Measurements from ENCODE around the gene MAPRE2. TPM values are rescaled to one million over a fixed set of nuclear protein-coding genes. Genes with fewer than 3 reads are reported as not detected.

Gene MAPRE2
- total RNA-seq, 1 donor from 2014 or later: 68.9 TPM

DNA sequence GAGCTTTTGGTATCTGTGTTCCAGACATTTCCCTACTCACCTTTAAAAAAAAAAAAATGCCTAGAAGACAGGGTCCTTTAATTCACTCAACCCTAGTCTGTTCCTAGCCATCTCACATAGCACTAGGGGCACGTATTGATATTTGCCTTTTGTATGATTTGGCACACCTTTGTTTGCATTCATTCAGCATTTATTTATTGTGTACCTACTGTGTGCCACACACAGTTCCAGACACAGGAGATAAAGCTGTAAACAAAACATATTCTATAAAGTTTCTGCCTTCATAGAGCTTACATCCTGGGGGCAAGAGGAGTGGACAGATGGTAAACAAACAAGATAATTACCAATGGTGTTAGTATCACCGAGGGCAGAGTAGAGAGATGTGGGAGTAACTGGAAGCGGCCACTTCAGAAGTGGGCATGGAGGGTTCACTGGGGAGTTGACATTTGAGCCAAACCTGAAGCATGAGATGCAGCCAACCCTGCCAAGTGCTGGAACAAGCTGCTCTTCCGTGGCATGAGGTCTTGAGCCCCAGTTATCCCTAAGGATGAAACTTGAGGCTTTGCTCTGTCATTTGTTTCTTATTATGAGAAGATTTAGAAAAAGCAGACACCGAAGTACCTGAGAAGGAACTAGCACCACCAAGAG lies 18.2 kb downstream of the MAPRE2 start:
- FAIRE-seq (no peak), DNase-seq (ENCODE audit: low spot score in 2 of 2) (no peak)

DNA sequence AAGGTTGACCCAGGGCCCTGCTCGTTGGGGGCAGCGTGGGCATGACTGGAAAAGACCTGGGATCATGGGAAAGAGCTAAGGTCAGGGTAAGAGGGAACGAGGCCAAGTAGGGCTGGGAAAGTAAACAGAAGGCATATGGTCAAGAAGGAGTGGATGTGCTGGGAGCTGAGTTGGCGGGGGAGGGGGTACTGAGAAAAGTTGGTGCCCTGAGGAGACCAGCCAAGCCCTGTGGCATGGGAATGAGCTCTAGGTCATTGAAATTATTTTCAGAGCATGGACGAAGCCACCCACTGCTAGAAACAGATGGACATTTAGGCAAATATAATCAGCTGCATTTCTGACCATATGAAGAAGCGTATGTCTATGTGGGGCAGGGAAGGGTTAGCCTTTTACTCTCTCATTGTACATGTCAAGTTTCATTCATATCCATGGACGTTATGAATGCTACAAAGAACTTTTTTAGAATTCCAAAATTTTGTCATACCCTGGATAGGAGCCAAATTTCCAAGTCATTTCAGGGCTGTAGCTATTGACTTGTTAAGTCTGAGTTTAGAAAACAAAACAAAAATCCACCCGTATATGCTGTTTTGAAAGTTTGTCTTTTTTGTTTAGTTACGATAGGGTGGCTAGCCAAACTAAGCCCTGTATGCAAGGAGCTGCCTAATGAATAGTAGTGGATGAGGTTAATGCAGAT lies 19.1 kb downstream of the MAPRE2 start:
- DNase-seq (ENCODE audit: low spot score in 2 of 2): no peak
- FAIRE-seq: no peak

DNA sequence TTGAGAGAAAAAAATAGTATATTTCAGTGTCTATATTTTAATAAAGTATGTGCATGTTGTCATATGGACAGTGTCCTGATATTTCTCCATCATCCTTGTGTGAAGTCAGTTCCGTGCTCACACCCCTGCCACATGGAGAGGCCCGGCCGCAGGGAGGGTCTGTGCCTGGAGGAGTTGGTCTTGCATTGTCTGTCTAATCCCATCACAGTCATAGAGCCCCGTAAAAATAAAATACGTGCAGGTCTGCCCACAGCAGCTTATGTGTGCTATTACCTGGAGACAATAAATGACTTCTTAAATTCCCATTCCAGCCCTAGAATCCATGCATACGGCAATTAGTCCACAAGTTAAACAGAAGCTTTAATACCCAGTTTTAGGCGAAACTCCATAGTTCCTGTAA lies 20.1 kb downstream of the MAPRE2 start:
- no peak for DNase-seq (ENCODE audit: low spot score in 2 of 2)
- FAIRE-seq: no peak

DNA sequence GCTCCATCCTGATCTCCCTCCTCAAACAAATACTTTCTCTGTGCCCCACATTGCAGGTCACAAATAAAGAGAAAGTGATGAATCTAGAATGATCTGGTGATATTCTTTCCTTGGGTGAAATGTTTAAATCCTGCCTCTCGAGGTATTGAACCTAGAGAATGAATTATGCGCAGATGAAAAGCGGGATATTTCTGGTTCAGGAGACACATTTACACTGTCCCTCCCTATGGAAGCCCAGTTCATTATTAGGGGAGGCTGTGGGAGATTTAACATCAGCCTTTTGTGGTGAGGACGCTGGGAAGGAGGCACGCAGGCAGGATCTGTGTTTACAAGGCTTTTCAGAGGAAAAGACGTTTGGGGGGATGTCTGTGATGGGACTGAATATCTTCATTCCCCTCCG lies 20.6 kb downstream of the MAPRE2 start:
- no peak for DNase-seq (ENCODE audit: low spot score in 2 of 2)

DNA sequence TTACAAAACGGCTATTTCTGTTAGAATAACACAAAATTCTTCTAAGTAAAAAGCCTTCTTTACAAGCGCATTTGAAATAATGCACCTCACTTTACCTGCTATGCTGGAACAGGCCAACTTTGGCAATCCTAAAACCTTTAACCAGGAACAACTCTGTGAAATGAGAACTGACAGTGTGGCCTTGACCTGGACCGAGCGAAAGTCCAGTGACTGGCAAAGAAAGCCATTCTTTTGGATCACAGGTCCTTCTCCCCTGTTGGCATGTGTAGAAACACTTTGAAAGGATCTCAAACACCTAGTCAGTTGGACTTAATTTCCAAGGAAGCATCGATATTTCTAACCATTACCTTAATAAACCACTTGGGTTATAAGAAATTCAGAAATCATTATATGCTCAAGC lies 21.2 kb downstream of the MAPRE2 start:
- DNase-seq (ENCODE audit: low spot score in 2 of 2): no peak
- FAIRE-seq: no peak

More for the DNA sequence above, 20.6 kb downstream of the MAPRE2 start:
- no peak for FAIRE-seq

DNA sequence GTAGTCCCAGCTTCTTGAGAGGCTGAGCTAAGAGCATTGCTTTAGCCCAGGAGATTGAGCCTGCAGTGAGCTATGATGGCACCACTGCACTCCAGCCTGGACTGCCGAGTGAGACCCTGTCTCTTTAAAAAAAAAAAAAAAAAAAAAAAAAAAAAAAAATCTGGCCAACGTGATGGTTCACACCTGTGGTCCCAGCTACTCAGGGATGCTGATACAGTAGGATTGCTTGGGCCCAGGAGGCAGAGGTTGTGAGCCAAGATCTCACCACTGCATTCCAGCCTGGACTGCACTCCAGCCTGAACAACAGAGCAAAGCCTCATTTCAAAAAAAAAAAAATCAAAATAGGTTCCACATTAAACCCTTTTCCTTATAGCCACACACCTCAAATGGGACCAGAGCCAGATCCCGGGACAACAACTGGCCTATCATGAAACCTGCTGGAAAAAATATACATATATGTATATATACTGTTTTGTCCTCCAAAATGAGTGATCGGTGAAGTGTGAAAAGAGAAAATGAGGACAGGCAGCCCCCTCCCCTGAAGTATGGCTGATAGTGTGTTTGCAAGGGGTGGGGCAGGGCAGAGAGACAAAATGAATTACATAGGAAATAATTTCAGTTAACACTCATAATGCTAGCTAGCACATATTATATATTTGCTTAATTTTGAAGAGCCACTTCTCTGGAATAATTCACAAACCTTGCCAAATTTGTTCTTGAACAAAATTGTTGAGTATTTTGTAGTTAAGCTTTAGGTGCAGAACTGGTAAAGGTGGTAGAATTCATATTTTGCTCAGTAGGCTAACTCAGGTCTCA lies 22.9 kb downstream of the MAPRE2 start:
- FAIRE-seq (no peak), DNase-seq (ENCODE audit: low spot score in 2 of 2) (no peak)

DNA sequence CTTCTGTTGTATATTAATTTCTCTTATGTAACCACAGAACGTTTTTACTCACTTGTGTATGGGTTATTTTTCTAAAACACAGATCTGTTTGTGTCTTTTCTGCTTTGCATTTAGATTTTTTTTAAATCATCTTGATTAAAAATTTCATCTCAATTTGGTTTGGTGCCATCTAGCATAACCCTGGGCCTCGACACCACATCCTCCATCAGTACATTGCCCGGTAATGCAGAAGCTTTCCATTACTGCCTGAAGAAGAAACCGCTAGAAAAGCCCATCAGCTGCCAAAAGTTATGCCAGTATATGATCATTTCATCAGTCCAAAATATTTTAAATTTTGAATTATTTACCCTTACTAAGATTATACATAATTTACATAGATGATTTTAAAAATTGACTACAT lies 26.2 kb downstream of the MAPRE2 start:
- no peak for DNase-seq (ENCODE audit: low spot score in 2 of 2)
- no peak for FAIRE-seq

DNA sequence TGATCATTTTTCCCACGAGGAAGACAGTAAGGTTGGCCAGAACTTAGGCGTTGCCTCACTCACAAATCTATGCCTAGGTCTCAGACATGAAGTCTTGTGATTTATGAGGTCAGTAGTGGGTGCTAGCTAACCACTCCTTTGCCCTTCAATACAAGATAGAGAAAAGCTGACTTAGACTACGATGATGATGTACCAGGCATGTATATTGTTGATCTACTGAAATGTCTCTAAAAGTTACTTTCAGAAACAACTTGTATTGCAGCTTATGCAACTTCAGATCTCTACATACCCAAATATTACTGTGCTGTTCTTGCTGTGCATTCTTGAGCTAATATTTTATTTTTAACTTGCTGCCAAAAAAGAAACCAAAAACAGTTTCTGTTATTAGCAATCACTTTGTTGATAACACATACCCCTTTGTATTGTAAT lies 30.6 kb downstream of the MAPRE2 start:
- DNase-seq (ENCODE audit: low spot score in 2 of 2) (no peak), FAIRE-seq (no peak)

DNA sequence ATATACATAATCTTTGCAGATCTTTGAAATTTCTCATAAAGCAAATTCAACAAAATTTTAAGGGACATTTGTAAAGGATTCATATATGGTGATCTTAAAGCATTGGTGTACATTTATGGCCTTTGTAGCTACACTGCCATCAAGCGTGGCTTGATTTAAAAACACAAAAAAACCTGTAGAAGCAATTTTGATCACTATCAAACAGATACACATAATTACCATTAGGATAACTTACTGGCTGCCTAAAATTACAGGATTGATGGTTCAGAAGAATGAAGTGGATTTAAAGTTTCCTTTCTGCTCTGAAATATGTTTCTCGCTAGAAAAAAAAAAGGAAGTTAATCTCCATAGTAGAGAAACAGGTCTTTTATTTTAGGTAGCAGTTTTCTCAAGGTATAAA lies 31.4 kb downstream of the MAPRE2 start:
- no peak for FAIRE-seq
- no peak for DNase-seq (ENCODE audit: low spot score in 2 of 2)

DNA sequence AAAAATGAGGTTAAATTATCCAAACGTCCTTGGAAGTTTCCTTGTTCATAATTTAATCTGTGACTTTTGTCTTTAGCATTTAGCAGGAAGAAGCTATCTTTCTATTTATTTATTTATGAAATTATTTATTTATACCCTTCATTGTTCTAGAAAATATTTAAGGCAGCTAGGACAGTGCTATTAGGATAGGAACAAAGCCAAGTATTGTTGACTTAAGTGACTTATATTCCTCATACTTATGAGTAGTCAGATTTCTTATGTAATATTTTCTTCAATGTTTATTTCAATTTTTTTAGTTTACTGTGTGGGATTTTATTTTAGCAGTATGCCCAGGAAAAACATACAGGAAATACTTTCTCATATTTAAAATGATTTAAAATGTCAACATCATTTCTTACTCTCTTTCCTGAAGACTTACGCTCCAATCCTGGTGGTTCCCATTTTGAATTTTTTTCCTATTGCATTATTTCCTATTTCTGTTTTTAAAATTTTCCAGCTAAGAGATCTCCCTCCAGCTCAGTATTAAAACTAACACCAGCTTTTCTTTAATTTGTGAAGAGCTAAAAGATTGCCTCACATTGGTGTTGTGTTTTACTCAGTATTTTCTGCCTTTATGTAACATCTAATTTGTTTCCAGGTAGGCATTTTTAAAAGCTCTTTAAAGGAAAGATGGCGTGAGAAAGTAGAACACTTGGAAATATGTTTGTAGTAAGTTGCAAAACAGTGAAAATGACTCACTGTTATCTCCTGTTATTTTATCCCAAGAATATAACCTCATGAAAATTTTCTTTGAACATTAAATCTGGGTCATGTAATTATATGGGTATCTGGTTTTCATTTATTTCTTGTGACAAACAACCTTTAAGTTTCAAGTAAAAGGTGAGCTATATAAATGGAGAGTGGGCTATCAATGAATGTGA lies 32.2 kb downstream of the MAPRE2 start:
- peak; percentile 8 for FAIRE-seq

DNA sequence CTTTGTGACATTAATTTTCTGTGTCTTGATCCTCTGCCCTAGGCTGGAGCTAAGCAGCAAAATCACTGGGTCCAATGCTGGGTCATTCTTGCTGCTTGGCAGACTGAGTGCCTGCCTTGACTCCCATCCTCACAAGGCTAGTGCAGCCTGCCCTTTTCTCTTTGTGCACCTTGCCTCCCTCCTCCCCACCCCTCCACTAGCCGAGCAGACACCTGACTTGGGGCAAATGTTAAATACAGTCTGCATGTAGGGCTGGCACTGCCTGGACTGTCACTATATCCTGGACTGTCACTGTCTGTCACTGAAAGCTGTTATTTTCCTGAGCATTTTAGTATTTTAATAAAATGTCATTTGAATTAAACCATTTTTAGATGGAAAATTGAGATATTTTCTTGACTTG lies 33.4 kb downstream of the MAPRE2 start:
- FAIRE-seq (no peak), DNase-seq (ENCODE audit: low spot score in 2 of 2) (no peak)

More for the DNA sequence above, 32.2 kb downstream of the MAPRE2 start:
- no peak for DNase-seq (ENCODE audit: low spot score in 2 of 2)

DNA sequence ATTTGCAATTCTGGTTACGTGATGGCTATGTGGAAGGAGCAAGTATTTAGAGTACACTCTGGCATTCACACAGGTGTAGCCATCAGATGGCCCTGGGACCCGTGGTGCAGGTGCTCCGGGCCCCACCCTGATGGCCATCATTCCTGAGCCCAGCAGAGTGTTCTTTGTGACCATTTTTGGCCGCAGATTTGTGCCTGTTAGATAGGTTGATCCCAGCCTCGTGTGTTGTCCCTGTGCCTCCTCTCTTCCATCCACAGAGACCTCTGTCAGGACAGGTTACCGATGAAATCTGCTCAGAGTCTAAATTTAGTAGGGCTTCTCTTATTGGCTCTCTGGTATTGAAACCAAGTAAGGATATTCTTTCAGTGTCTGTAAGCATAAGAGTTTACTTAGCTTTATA lies 33.9 kb downstream of the MAPRE2 start:
- FAIRE-seq: no peak

DNA sequence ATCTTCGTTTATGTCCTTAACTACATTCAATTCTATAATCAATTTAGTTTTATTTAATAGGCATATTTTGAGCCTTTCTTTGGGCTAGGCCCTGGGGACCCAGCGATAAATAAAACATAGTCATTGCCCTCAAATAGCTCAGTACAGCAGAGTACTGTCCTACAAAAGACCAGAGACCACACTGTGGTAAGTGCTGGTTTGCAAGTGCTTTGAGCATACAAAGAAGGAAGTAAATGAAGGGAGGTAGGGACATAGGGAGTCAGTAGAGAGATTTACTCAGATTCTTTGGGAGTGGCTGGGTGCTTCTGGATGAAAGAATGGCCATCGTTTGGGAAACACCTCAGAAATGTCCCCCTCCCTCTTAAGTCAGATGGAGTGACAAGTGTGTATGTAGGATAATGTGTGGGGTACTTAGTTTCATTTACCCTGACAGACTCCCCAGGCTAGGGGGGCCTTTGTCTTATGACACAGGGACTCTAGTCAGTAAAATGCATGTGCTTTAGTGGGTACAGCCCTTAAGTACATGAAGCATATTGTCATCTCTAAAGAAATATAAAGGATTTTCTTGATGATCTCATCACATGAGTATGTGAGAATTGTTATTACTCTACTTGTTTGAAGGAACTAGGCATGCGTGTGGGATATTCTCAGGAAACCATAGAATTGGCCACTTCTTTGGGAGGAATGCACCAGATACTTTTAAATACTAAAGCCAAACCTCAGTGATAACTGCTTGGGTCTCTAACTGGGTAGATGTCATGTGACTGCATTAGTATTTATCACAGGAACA lies 35.1 kb downstream of the MAPRE2 start:
- DNase-seq (ENCODE audit: low spot score in 2 of 2) (no peak), FAIRE-seq (no peak)

More for the DNA sequence above, 33.9 kb downstream of the MAPRE2 start:
- DNase-seq (ENCODE audit: low spot score in 2 of 2): no peak

DNA sequence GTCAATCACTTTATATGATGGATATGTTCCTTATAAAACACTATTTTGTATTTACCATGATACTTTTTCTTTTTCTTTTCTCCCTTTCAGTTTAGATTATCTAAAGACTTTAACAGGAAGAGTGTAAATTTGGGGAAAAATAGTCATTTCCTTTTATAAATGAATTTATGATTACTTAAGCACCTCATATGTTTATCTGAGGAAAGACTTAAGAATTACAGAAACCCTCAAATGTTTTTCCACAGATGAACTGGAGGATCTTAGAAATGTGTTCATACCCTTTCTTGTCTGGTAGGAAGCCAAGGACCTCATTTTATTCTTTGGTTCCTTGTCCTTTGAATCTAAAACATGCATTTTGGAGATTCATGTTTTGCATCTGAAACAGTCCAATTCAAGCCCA lies 36.7 kb downstream of the MAPRE2 start:
- peak; percentile 53 for FAIRE-seq
- DNase-seq (ENCODE audit: low spot score in 2 of 2): no peak

DNA sequence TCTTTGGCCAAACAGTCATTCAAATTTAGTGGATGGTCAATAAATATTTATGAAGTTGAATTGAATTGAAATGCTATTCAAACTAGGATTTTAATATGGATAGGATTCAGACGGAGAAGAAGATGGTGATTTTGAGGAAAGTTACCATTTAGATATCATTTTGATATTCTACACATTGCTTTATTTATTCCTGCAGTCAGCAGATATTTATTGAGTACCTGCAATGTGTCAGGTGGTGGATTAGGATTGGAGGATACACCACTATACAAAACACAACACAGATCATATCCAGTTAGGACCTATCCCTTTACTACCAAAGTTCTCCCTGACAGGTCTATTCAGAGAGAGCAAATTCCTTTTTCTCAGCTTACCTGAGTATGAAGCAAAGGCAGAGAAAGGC lies 38.8 kb downstream of the MAPRE2 start:
- no peak for FAIRE-seq

DNA sequence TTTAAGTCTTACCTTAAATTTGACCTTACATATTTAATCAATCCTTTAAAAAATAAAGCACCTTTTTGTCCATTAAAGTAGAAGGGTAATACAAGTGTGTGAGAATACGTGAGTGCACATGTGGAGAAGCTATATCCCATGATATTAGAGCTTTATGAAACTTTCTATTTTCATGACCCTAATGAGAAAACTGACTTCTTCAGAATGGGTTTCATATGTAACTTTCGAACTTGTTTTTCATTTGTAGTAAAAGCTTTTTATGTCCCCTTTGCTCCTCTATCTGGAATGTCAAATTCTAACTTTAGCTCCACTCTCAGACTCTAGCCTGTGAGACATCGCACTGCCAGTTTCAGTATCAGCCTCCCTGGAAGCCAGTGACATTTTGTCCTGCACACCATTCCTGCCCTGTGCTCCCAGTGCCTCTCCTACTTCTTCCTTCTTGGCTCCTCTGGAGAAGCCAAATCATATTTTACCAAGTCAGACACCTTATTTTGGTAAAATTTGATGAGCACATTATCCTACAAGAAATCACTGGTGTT lies 42.0 kb downstream of the MAPRE2 start:
- DNase-seq (ENCODE audit: low spot score in 2 of 2) (no peak), FAIRE-seq (no peak)

More for the DNA sequence above, 38.8 kb downstream of the MAPRE2 start:
- DNase-seq (ENCODE audit: low spot score in 2 of 2): no peak

DNA sequence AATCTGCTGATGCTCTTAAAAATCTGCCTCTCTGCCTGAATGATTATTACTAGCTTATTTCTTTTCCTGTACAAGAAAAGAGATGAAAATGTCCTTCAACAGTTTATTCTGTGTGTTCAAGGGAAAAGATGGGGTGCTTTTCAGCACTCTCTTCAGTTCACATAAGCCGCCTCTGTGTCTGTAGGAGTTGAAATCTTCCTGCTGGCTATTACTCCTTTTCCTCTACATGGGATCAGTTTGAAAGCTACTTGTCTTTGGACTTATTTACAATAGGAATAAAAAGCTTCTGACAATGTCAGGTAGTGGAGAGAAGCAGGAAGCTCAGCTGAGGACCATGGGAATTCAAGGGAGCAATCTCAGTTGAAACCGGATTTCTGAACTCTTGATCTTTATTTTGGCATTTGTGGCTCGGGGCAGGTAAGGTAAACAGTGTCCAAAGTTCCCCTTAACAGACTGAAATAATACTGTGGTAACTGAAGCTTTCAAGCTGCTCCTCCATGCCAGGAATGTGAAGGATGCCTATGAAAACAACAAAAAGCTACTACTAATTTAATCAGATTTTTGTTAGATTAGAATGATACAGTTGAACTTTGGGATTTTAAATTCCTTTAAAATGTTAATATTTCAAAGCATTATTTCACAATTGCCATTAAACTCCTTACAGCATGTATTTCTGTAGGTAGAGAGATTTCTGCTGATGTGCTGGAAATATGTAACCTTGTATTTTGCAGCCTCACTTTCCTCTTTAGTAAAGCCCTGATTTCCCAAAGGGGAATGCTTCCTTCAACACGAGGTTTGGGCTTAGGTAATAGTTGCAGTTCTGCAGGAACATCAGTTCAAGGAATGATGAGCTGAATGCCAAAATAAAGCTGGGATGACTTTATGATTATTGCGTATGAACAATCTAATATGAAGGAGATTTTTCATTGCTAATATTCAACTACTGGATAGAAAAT lies 43.6 kb downstream of the MAPRE2 start:
- FAIRE-seq (no peak), DNase-seq (ENCODE audit: low spot score in 2 of 2) (no peak)

All from frontal cortex (tissue), 4 donors.